ENCODE results near the gene KDR.

KDR gene

DNA sequence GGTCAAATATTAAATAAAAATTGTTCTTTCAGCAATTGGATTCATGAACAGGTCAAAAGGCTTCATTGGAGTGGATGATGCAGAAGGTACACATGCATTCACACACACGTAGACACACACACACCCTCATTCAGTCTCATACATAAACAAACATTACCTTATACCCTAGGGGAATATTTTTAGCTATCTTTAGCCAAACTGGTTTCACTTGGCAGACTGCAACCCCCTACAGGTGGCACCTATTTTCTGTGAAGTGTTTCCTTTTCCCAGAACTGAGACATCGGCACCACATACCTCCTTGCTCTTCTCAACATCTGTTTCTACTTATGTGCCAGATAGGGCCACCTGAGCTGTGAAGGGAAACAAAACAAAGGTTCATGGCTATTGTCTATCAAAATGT lies 18.5 kb upstream of the KDR start:
- no peak for DNase-seq
- H4K8ac ChIP-seq (ENCODE audit: low read length), result no peak overlapping the region

DNA sequence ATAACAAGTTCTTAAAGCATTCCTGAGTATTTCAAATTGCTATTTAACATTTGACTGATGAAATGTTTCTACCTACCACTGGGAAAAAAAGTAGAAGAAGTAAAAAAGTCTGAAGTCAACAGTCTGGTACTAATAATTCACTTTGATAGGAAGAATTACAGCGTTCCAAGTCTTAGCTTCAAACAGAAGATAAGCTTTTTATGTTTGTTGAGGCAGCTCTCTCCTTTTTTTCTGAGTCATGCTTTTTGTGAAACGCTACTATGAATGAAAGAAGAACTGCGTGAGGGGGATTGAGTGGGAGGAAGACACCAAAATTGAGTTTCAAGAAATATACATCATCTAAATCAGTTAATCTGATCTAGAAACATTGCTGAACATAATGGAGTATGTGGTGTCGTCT lies 13.0 kb upstream of the KDR start:
- Histone ChIP-seq H3K27ac (ENCODE audit: low read length, poor library complexity, severe bottlenecking) (no peak overlapping the region), H3K9me3 (ENCODE audit: control insufficient read depth, low read length) (no peaks in the 10 kb centered on the region), H2BK12ac (ENCODE audit: low read length in 2 of 2) (no peak overlapping the region), H2BK5ac (ENCODE audit: low read depth, low read length, poor library complexity, severe bottlenecking) (no peak overlapping the region), H3K18ac (ENCODE audit: low read depth in 1 of 2, low read length in 2 of 2) (no peak overlapping the region), H2BK120ac (ENCODE audit: low read depth, low read length) (no peak overlapping the region), H2AFZ (ENCODE audit: low read depth, low read length) (no peak overlapping the region), H3K9ac (ENCODE audit: low read length) (no peak overlapping the region), H3K36me3 (ENCODE audit: control insufficient read depth in 1 of 2, insufficient read depth in 2 of 2, low read depth in 1 of 2, low read length in 2 of 2) (no peaks in the 10 kb centered on the region), H3K14ac (ENCODE audit: low read length in 2 of 2) (no peak overlapping the region), H3K79me1 (replicated peaks; ENCODE audit: low read length, poor library complexity, severe bottlenecking) (no peaks in the 10 kb centered on the region), H4K8ac (ENCODE audit: low read length) (no peak overlapping the region), H3K27me3 (ENCODE audit: control insufficient read depth in 1 of 2, insufficient read depth in 1 of 2, low read length in 2 of 2) (peaks cover 0 to 14% of the 10 kb centered on the region in 2 experiments), H4K91ac (ENCODE audit: low read length) (no peak overlapping the region), H3K4me1 (ENCODE audit: control insufficient read depth, insufficient read depth, low read depth, low read length) (no peaks in the 10 kb centered on the region), H2AK5ac (ENCODE audit: low read length, severe bottlenecking) (no peak overlapping the region), H3K4ac (ENCODE audit: low read depth in 1 of 2, low read length in 2 of 2) (no peak overlapping the region), H2BK15ac (ENCODE audit: low read depth, poor library complexity, severe bottlenecking) (no peak overlapping the region), H3K4me2 (ENCODE audit: low read length, poor library complexity, severe bottlenecking) (no peak overlapping the region), H3K4me3 (ENCODE audit: insufficient read depth in 1 of 2, low read depth in 1 of 2, low read length in 2 of 2) (no peak overlapping the region), H3K23ac (ENCODE audit: low read length in 2 of 2) (no peak overlapping the region)
- DNase-seq, result no peak
- WGBS, result 92% methylated on average over 1 of the region's 4 CpGs

More for the DNA sequence above, 18.5 kb upstream of the KDR start:
- H3K4me3 ChIP-seq (ENCODE audit: insufficient read depth in 1 of 2, low read depth in 1 of 2, low read length in 2 of 2), result no peak overlapping the region
- no peak overlapping the region for H2AK5ac ChIP-seq (ENCODE audit: low read length, severe bottlenecking)
- no peak overlapping the region for H3K9ac ChIP-seq (ENCODE audit: low read length)
- H3K14ac ChIP-seq (ENCODE audit: low read length in 2 of 2), result no peak overlapping the region
- 86% methylated on average over 2 of the region's 2 CpGs for WGBS
- peaks cover 0 to 5% of the 10 kb centered on the region in 2 experiments for H3K27me3 ChIP-seq (ENCODE audit: control insufficient read depth in 1 of 2, insufficient read depth in 1 of 2, low read length in 2 of 2)
- no peaks in the 10 kb centered on the region for H3K4me1 ChIP-seq (ENCODE audit: control insufficient read depth, insufficient read depth, low read depth, low read length)
- no peak overlapping the region for H2BK5ac ChIP-seq (ENCODE audit: low read depth, low read length, poor library complexity, severe bottlenecking)
- no peaks in the 10 kb centered on the region for H3K36me3 ChIP-seq (ENCODE audit: control insufficient read depth in 1 of 2, insufficient read depth in 2 of 2, low read depth in 1 of 2, low read length in 2 of 2)
- no peak overlapping the region for H2BK120ac ChIP-seq (ENCODE audit: low read depth, low read length)
- no peak overlapping the region for H3K18ac ChIP-seq (ENCODE audit: low read depth in 1 of 2, low read length in 2 of 2)
- H3K9me3 ChIP-seq (ENCODE audit: control insufficient read depth, low read length), result no peaks in the 10 kb centered on the region
- H3K4me2 ChIP-seq (ENCODE audit: low read length, poor library complexity, severe bottlenecking), result no peak overlapping the region
- H2BK12ac ChIP-seq (ENCODE audit: low read length in 2 of 2), result no peak overlapping the region
- no peak overlapping the region for H4K91ac ChIP-seq (ENCODE audit: low read length)
- no peak overlapping the region for H3K27ac ChIP-seq (ENCODE audit: low read length, poor library complexity, severe bottlenecking)
- H3K23ac ChIP-seq (ENCODE audit: low read length in 2 of 2), result no peak overlapping the region
- no peaks in the 10 kb centered on the region for H3K79me1 ChIP-seq (replicated peaks; ENCODE audit: low read length, poor library complexity, severe bottlenecking)
- no peak overlapping the region for H2AFZ ChIP-seq (ENCODE audit: low read depth, low read length)
- H3K4ac ChIP-seq (ENCODE audit: low read depth in 1 of 2, low read length in 2 of 2), result no peak overlapping the region
- H2BK15ac ChIP-seq (ENCODE audit: low read depth, poor library complexity, severe bottlenecking), result no peak overlapping the region

DNA sequence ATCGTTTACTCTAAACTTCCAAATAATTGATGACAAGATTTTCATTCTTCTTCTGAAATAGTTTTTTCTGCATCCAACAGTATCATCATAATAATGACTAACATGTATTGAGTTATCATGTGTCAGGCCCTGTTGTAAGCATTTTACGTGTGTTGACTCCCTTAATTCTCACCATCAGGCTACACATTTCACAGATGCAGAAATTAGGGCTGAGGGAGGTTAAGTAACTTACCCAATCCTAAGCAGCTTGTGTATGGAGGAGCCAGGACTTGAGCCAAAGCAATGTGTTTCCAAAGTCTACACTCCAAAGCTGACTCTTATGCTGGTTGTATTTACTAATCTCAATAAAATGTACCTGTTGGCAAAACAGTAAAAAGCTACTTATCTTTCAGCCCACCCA lies 11.2 kb upstream of the KDR start:
- no peak overlapping the region for H3K4ac ChIP-seq (ENCODE audit: low read depth in 1 of 2, low read length in 2 of 2)
- peaks cover 0 to 14% of the 10 kb centered on the region in 2 experiments for H3K27me3 ChIP-seq (ENCODE audit: control insufficient read depth in 1 of 2, insufficient read depth in 1 of 2, low read length in 2 of 2)
- H3K18ac ChIP-seq (ENCODE audit: low read depth in 1 of 2, low read length in 2 of 2), result no peak overlapping the region
- H3K23ac ChIP-seq (ENCODE audit: low read length in 2 of 2), result no peak overlapping the region
- H2BK120ac ChIP-seq (ENCODE audit: low read depth, low read length), result no peak overlapping the region
- WGBS, result no CpG with 5 or more reads among the region's 2 CpGs
- no peak overlapping the region for H2AK5ac ChIP-seq (ENCODE audit: low read length, severe bottlenecking)
- H3K14ac ChIP-seq (ENCODE audit: low read length in 2 of 2), result no peak overlapping the region
- H3K4me3 ChIP-seq (ENCODE audit: insufficient read depth in 1 of 2, low read depth in 1 of 2, low read length in 2 of 2), result no peak overlapping the region
- no peak overlapping the region for H4K91ac ChIP-seq (ENCODE audit: low read length)
- H4K8ac ChIP-seq (ENCODE audit: low read length), result no peak overlapping the region
- H2BK15ac ChIP-seq (ENCODE audit: low read depth, poor library complexity, severe bottlenecking), result no peak overlapping the region
- H3K27ac ChIP-seq (ENCODE audit: low read length, poor library complexity, severe bottlenecking), result no peak overlapping the region
- no peak overlapping the region for H3K9ac ChIP-seq (ENCODE audit: low read length)
- H3K36me3 ChIP-seq (ENCODE audit: control insufficient read depth in 1 of 2, insufficient read depth in 2 of 2, low read depth in 1 of 2, low read length in 2 of 2), result no peaks in the 10 kb centered on the region
- H2BK5ac ChIP-seq (ENCODE audit: low read depth, low read length, poor library complexity, severe bottlenecking), result no peak overlapping the region
- DNase-seq, result no peak
- no peaks in the 10 kb centered on the region for H3K9me3 ChIP-seq (ENCODE audit: control insufficient read depth, low read length)
- H3K4me2 ChIP-seq (ENCODE audit: low read length, poor library complexity, severe bottlenecking), result no peak overlapping the region
- H2BK12ac ChIP-seq (ENCODE audit: low read length in 2 of 2), result no peak overlapping the region
- no peaks in the 10 kb centered on the region for H3K4me1 ChIP-seq (ENCODE audit: control insufficient read depth, insufficient read depth, low read depth, low read length)
- H2AFZ ChIP-seq (ENCODE audit: low read depth, low read length), result no peak overlapping the region
- H3K79me1 ChIP-seq (replicated peaks; ENCODE audit: low read length, poor library complexity, severe bottlenecking), result no peaks in the 10 kb centered on the region

DNA sequence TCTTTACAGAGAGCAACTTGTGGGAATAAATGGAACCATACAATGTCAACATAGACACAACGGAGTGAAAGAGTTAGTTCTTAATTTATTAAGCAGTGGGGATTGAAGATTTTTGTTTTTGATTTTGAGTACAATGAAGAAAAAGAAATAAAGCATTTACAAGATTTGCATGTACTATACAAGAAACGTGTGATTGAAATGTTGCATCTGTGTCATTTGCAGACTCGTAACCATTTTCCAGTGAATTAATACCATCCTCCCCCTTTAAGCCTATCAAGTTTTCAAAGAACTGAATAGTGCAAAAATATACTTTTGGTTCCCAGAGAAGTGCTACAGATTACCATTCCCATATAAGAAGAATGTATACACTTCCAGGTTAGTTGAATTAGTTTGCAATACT lies 8.6 kb upstream of the KDR start:
- H3K9me3 ChIP-seq (ENCODE audit: control insufficient read depth, low read length), result no peaks in the 10 kb centered on the region
- 96% methylated on average over 3 of the region's 3 CpGs for WGBS
- H2BK15ac ChIP-seq (ENCODE audit: low read depth, poor library complexity, severe bottlenecking), result no peak overlapping the region
- H2AK5ac ChIP-seq (ENCODE audit: low read length, severe bottlenecking), result no peak overlapping the region
- H3K23ac ChIP-seq (ENCODE audit: low read length in 2 of 2), result no peak overlapping the region
- H2AFZ ChIP-seq (ENCODE audit: low read depth, low read length), result no peak overlapping the region
- H3K36me3 ChIP-seq (ENCODE audit: control insufficient read depth in 1 of 2, insufficient read depth in 2 of 2, low read depth in 1 of 2, low read length in 2 of 2), result no peaks in the 10 kb centered on the region
- H3K79me1 ChIP-seq (replicated peaks; ENCODE audit: low read length, poor library complexity, severe bottlenecking), result no peaks in the 10 kb centered on the region
- H3K4me3 ChIP-seq (ENCODE audit: insufficient read depth in 1 of 2, low read depth in 1 of 2, low read length in 2 of 2), result no peak overlapping the region
- H3K4ac ChIP-seq (ENCODE audit: low read depth in 1 of 2, low read length in 2 of 2), result no peak overlapping the region
- no peak overlapping the region for H3K27ac ChIP-seq (ENCODE audit: low read length, poor library complexity, severe bottlenecking)
- DNase-seq, result no peak
- H4K91ac ChIP-seq (ENCODE audit: low read length), result no peak overlapping the region
- H3K9ac ChIP-seq (ENCODE audit: low read length), result no peak overlapping the region
- H3K4me1 ChIP-seq (ENCODE audit: control insufficient read depth, insufficient read depth, low read depth, low read length), result no peaks in the 10 kb centered on the region
- H3K4me2 ChIP-seq (ENCODE audit: low read length, poor library complexity, severe bottlenecking), result no peak overlapping the region
- H3K18ac ChIP-seq (ENCODE audit: low read depth in 1 of 2, low read length in 2 of 2), result no peak overlapping the region
- H3K27me3 ChIP-seq (ENCODE audit: control insufficient read depth in 1 of 2, insufficient read depth in 1 of 2, low read length in 2 of 2), result peaks cover 0 to 17% of the 10 kb centered on the region in 2 experiments
- H2BK5ac ChIP-seq (ENCODE audit: low read depth, low read length, poor library complexity, severe bottlenecking), result no peak overlapping the region
- no peak overlapping the region for H2BK120ac ChIP-seq (ENCODE audit: low read depth, low read length)
- no peak overlapping the region for H3K14ac ChIP-seq (ENCODE audit: low read length in 2 of 2)
- no peak overlapping the region for H2BK12ac ChIP-seq (ENCODE audit: low read length in 2 of 2)
- H4K8ac ChIP-seq (ENCODE audit: low read length), result no peak overlapping the region
